ENCODE data around the gene CRY2. TPM values are rescaled to one million over a fixed set of nuclear protein-coding genes. Genes with fewer than 3 reads are reported as not detected.
"Not testable (repeated sequence)": the region's sequence is repeated elsewhere in the genome, so short reads cannot be mapped to it uniquely, and the experiment has no call there.

CRY2 gene
- total RNA-seq, 2 experiments from 2014 or later, result 248 TPM

DNA sequence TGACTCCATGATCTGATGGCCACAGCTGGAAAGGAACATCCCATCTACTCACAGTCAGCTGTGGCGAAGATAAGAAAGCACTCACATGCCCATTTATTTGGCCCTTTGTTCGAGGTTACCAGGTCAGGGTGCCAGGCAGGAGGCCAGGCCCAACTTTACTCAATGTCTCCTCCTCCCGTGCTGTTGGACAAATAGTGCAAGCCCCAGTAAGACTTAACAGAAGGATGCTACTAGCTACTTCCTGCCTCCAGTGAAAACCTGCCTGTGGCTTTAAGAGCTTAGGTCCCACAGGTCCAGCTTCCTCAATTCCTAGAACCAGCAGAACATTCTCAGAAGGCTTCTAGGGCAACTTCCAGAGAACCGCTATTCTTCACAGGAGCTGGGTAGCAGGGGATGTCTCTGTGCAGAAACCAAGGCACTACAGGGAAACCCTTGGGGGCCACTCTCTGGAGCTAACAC is 12.9 kb upstream of the CRY2 start:
- H3K27ac ChIP-seq (ENCODE audit: low read depth in 1 of 2, low read length in 2 of 2), result no peak overlapping the region
- ChIA-PET CTCF (interaction anchor here (1.1 to 1.2 kb wide), 2 partner anchors 9 to 63 kb away, joined by 4 read pairs; no protein-coding TSS in a partner anchor), POLR2A (interaction anchor here (0.7 to 0.8 kb wide), 2 partner anchors 9 to 13 kb away, joined by 3 to 4 read pairs; partner anchors contain the start of gene CRY2)
- Mint-ChIP-seq H3K36me3 (ENCODE audit: low read depth) (no peaks in the 10 kb centered on the region), H3K27me3 (no peaks in the 10 kb centered on the region), H3K9me3 (no peaks in the 10 kb centered on the region), H3K4me3 (no peak overlapping the region), H3K27ac (no peak overlapping the region), H3K4me1 (ENCODE audit: low read depth) (peaks cover 10% of the 10 kb centered on the region)
- no peaks in the 10 kb centered on the region for H3K27me3 ChIP-seq (ENCODE audit: control insufficient read depth in 1 of 2, insufficient read depth in 2 of 2, low read length in 2 of 2)
- H3K36me3 ChIP-seq (ENCODE audit: insufficient read depth, low read length), result no peaks in the 10 kb centered on the region
- TF ChIP-seq, protein P1, sequence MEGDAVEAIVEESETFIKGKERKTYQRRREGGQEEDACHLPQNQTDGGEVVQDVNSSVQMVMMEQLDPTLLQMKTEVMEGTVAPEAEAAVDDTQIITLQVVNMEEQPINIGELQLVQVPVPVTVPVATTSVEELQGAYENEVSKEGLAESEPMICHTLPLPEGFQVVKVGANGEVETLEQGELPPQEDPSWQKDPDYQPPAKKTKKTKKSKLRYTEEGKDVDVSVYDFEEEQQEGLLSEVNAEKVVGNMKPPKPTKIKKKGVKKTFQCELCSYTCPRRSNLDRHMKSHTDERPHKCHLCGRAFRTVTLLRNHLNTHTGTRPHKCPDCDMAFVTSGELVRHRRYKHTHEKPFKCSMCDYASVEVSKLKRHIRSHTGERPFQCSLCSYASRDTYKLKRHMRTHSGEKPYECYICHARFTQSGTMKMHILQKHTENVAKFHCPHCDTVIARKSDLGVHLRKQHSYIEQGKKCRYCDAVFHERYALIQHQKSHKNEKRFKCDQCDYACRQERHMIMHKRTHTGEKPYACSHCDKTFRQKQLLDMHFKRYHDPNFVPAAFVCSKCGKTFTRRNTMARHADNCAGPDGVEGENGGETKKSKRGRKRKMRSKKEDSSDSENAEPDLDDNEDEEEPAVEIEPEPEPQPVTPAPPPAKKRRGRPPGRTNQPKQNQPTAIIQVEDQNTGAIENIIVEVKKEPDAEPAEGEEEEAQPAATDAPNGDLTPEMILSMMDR (IDR thresholded peaks at IDR 0.05), result no peak
- peaks cover 13% of the 10 kb centered on the region for H3K4me1 ChIP-seq (ENCODE audit: insufficient read depth, low read length)
- DNase-seq (peak in 1 of 14 experiments; percentile 29), ATAC-seq (ENCODE audit: poor library complexity) (no peak)
- intact Hi-C loops (cut with DNase I, micrococcal nuclease), result no loop called here
- H3K9me3 ChIP-seq (ENCODE audit: control insufficient read depth in 1 of 2, insufficient read depth in 1 of 2, low read length in 2 of 2), result no peaks in the 10 kb centered on the region
- no peak overlapping the region for H3K4me3 ChIP-seq (ENCODE audit: low read length)

DNA sequence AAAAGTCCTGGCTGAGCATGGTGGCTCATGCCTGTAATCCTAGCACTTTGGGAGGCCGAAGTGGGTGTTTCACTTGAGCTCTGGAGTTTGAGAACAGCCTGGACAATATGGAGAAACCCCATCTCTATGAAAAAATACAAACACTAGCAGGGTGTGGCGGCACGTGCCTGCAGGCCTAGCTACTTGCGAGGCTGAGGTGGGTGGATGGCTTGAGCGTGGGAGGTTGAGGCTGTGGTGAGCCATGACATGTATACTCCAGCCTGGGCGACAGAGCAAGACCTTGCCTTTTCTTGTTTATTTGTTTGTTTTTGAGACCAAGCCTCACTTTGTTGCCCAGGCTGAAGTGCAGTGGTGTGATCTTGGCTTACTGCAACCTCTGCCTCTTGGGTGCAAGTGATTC is 8.1 kb upstream of the CRY2 start:
- H3K27ac ChIP-seq (ENCODE audit: low read depth in 1 of 2, low read length in 2 of 2), result no peak overlapping the region
- ATAC-seq (ENCODE audit: poor library complexity), result no peak
- peaks cover 15% of the 10 kb centered on the region for H3K4me1 Mint-ChIP-seq (ENCODE audit: low read depth)
- no peak overlapping the region for H3K27ac Mint-ChIP-seq
- intact Hi-C loops (cut with DNase I, micrococcal nuclease), result no loop called here
- H3K9me3 ChIP-seq (ENCODE audit: control insufficient read depth in 1 of 2, insufficient read depth in 1 of 2, low read length in 2 of 2), result no peaks in the 10 kb centered on the region
- TF ChIP-seq, protein P1 (IDR thresholded peaks at IDR 0.05), result no peak
- DNase-seq, result peak in 1 of 14 experiments; percentile 6
- H3K36me3 ChIP-seq (ENCODE audit: insufficient read depth, low read length), result no peaks in the 10 kb centered on the region
- CTCF ChIA-PET, result no interaction called here
- no peaks in the 10 kb centered on the region for H3K9me3 Mint-ChIP-seq
- peaks cover 15% of the 10 kb centered on the region for H3K4me1 ChIP-seq (ENCODE audit: insufficient read depth, low read length)
- H3K36me3 Mint-ChIP-seq (ENCODE audit: low read depth), result no peaks in the 10 kb centered on the region
- no peaks in the 10 kb centered on the region for H3K27me3 ChIP-seq (ENCODE audit: control insufficient read depth in 1 of 2, insufficient read depth in 2 of 2, low read length in 2 of 2)
- H3K4me3 Mint-ChIP-seq, result no peak overlapping the region
- H3K4me3 ChIP-seq (ENCODE audit: low read length), result no peak overlapping the region
- POLR2A ChIA-PET, result no interaction called here
- H3K27me3 Mint-ChIP-seq, result no peaks in the 10 kb centered on the region

DNA sequence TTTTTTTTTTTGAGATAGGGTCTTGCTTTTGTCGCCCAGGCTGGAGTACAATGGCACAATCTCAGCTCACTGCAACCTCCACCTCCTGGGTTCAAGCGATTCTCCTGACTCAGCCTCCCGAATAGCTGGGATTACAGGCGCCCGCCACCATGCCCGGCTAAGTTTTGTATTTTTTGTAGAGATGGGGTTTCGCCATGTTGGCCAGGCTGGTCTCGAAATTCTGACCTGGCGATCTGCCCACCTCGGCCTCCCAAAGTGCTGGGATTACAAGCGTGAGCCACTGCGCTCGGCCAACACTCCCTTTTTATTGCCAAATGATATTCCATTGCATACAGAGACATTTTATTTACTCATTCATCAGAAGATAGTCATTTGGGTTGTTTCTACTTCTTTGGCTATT is 7.0 kb upstream of the CRY2 start:
- peaks cover 14% of the 10 kb centered on the region for H3K4me1 Mint-ChIP-seq (ENCODE audit: low read depth)
- H3K27me3 ChIP-seq (ENCODE audit: control insufficient read depth in 1 of 2, insufficient read depth in 2 of 2, low read length in 2 of 2); DNase-seq; H3K9me3 ChIP-seq (ENCODE audit: control insufficient read depth in 1 of 2, insufficient read depth in 1 of 2, low read length in 2 of 2); H3K36me3 ChIP-seq (ENCODE audit: insufficient read depth, low read length); H3K9me3 Mint-ChIP-seq; CTCF ChIA-PET; H3K36me3 Mint-ChIP-seq (ENCODE audit: low read depth); ATAC-seq (ENCODE audit: poor library complexity); H3K27me3 Mint-ChIP-seq; H3K4me3 Mint-ChIP-seq; H3K4me1 ChIP-seq (ENCODE audit: insufficient read depth, low read length); POLR2A ChIA-PET; H3K27ac Mint-ChIP-seq; H3K4me3 ChIP-seq (ENCODE audit: low read length); H3K27ac ChIP-seq (ENCODE audit: low read depth in 1 of 2, low read length in 2 of 2): not testable (repeated sequence)
- intact Hi-C loops (cut with DNase I, micrococcal nuclease), result loop anchor here (5.0 to 10.0 kb wide), 4 partner anchors 167 to 1927 kb away; partner anchors contain the start of genes ATG13 (in 1 of the 2), FNBP4 (in 1 of the 2) and HARBI1 (in 1 of the 2)

Measured in CD4-positive, alpha-beta T cell (primary cell).